Calu3 (cell line): ENCODE results near the gene INTS6. TPM values are rescaled to one million over a fixed set of nuclear protein-coding genes. Genes with fewer than 3 reads are reported as not detected.

Experiments used
- BruUV-seq: library from RNA; stranded (reverse); fragments of 400-500 nt; replicated peaks from 2 replicates; lab custom pipeline; 2021; lab: Mats Ljungman, UMichigan
- CTCF ChIA-PET: fragments of 300-600 bp; sonication (Branson Sonifier 250); formaldehyde crosslinking; loops from one replicate; lab custom pipeline; 2022; ENCODE audit warnings: antibody characterized with exemption; lab: Charles Lee
- DNase-seq: peaks from one replicate; pipeline ENCODE4 v3.0.0; 2022
- H3K27ac Mint-ChIP-seq: one replicate; pipeline ENCODE4 v1.8.0; 2022; ENCODE audit warnings: mixed read lengths; ENCODE audit not compliant: unreplicated experiment
- H3K27me3 Mint-ChIP-seq: one replicate; pipeline ENCODE4 v1.8.0; 2022; ENCODE audit warnings: mixed read lengths; ENCODE audit not compliant: unreplicated experiment
- H3K36me3 Mint-ChIP-seq: one replicate; pipeline ENCODE4 v1.8.0; 2022; ENCODE audit warnings: mild to moderate bottlenecking, moderate library complexity, mixed read lengths; ENCODE audit not compliant: insufficient read depth, unreplicated experiment
- H3K4me1 Mint-ChIP-seq: one replicate; pipeline ENCODE4 v1.8.0; 2022; ENCODE audit warnings: mild to moderate bottlenecking, low read depth, mixed read lengths; ENCODE audit not compliant: unreplicated experiment
- H3K4me3 Mint-ChIP-seq: one replicate; pipeline ENCODE4 v1.8.0; 2022; ENCODE audit warnings: mild to moderate bottlenecking, low read depth, moderate library complexity, mixed read lengths; ENCODE audit not compliant: unreplicated experiment
- H3K9me3 Mint-ChIP-seq: one replicate; pipeline ENCODE4 v1.8.0; 2022; ENCODE audit warnings: low read depth, mixed read lengths; ENCODE audit not compliant: unreplicated experiment
- CTCF ChIP-seq: fragments of 200-600 bp; IDR thresholded peaks from one replicate; pipeline ENCODE4 v1.8.0; 2022; ENCODE audit warnings: antibody characterized with exemption; ENCODE audit not compliant: unreplicated experiment
- intact Hi-C: fragments of 100-400 bp; cut with micrococcal nuclease; formaldehyde crosslinking; loops from one replicate; pipeline ENCODE4 v1.10.0; 2022; ENCODE audit not compliant: unreplicated experiment
- total RNA-seq: library from RNA; stranded (reverse); gene quantifications from 2 replicates; pipeline ENCODE4 v1.2.3, GENCODE V29; 2022

Gene INTS6
- total RNA-seq, 1 experiment from 2014 or later, result 25.3 TPM

GRCh38 chr13:51501096-51501495 lies 48.3 kb upstream of the INTS6 start:
- Mint-ChIP-seq H3K27ac (no peak overlapping the region), H3K27me3 (peaks cover 12% of the 10 kb centered on the region), H3K9me3 (no peaks in the 10 kb centered on the region), H3K36me3 (no peaks in the 10 kb centered on the region), H3K4me1 (peaks cover 9% of the 10 kb centered on the region), H3K4me3 (no peak overlapping the region)
- DNase-seq, result no peak
- CTCF ChIA-PET, result no interaction called here
- intact Hi-C loops, result no loop called here
- BruUV-seq, result no TSS peak
- TF ChIP-seq CTCF, result no peak

GRCh38 chr13:51500687-51501086 lies 47.9 kb upstream of the INTS6 start:
- no peak for TF ChIP-seq CTCF
- Mint-ChIP-seq H3K9me3 (no peaks in the 10 kb centered on the region), H3K27me3 (peaks cover 12% of the 10 kb centered on the region), H3K4me1 (peaks cover 9% of the 10 kb centered on the region), H3K4me3 (no peak overlapping the region), H3K27ac (no peak overlapping the region), H3K36me3 (no peaks in the 10 kb centered on the region)
- CTCF ChIA-PET, result interaction anchor here (0.6 kb wide), 1 partner anchor 589 kb away, joined by 4 read pairs; no protein-coding TSS in a partner anchor
- intact Hi-C loops, result no loop called here
- BruUV-seq, result no TSS peak
- no peak for DNase-seq

GRCh38 chr13:51499841-51500240 lies 47.0 kb upstream of the INTS6 start:
- no peak overlapping the region for H3K27ac Mint-ChIP-seq
- H3K9me3 Mint-ChIP-seq, result no peaks in the 10 kb centered on the region
- no TSS peak for BruUV-seq
- no peak for DNase-seq
- H3K4me3 Mint-ChIP-seq, result no peak overlapping the region
- CTCF ChIA-PET, result interaction anchor here (0.6 to 0.7 kb wide), 2 partner anchors 328 to 590 kb away, joined by 4 read pairs; no protein-coding TSS in a partner anchor
- H3K27me3 Mint-ChIP-seq, result peaks cover 12% of the 10 kb centered on the region
- no peak for TF ChIP-seq CTCF
- H3K36me3 Mint-ChIP-seq, result no peaks in the 10 kb centered on the region
- peaks cover 9% of the 10 kb centered on the region for H3K4me1 Mint-ChIP-seq
- intact Hi-C loops, result no loop called here

- Mint-ChIP-seq H3K4me1 (no peaks in the 10 kb centered on the region), H3K4me3 (no peak overlapping the region), H3K36me3 (no peaks in the 10 kb centered on the region), H3K27ac (no peak overlapping the region), H3K9me3 (no peaks in the 10 kb centered on the region), H3K27me3 (peaks cover 12% of the 10 kb centered on the region)
- no peak for DNase-seq
- no peak for TF ChIP-seq CTCF
- CTCF ChIA-PET, result no interaction called here
- BruUV-seq, result no TSS peak
- intact Hi-C loops, result no loop called here
These were observed 42.5 kb upstream of the INTS6 start for GRCh38 chr13:51495316-51495715.
